WTC11 (cell line): ENCODE results near the gene GATM. TPM values are rescaled to one million over a fixed set of nuclear protein-coding genes. Genes with fewer than 3 reads are reported as not detected.

Source experiments
- ATAC-seq: fragments of 200-7000 bp; cut with Tn5 transposase; 2 replicates; pipeline ENCODE4 v1.10.0; 2021; ENCODE audit warnings: mild to moderate bottlenecking, moderate library complexity
- CTCF ChIA-PET: fragments of 300-600 bp; sonication (Branson Sonifier 250); formaldehyde crosslinking; loops from one replicate; lab custom pipeline; 2021; ENCODE audit warnings: antibody characterized with exemption; lab: Charles Lee
- POLR2A ChIA-PET: fragments of 350-600 bp; sonication (Branson Sonifier 250); formaldehyde crosslinking; loops from one replicate; lab custom pipeline; 2021; ENCODE audit warnings: antibody characterized with exemption; lab: Charles Lee
- DNase-seq: peaks from one replicate; pipeline ENCODE4 v3.0.0; 2021; ENCODE audit warnings: low spot score
- H3K27ac Mint-ChIP-seq: 2 replicates; pipeline ENCODE4 v1.8.0; 2021; ENCODE audit warnings: mixed read lengths
- H3K27me3 Mint-ChIP-seq: 2 replicates; pipeline ENCODE4 v1.8.0; 2021; ENCODE audit warnings: low read depth, mild to moderate bottlenecking, moderate library complexity, mixed read lengths
- H3K36me3 Mint-ChIP-seq: 2 replicates; pipeline ENCODE4 v1.8.0; 2021; ENCODE audit warnings: mixed read lengths
- H3K4me1 Mint-ChIP-seq: 2 replicates; pipeline ENCODE4 v1.8.0; 2022; ENCODE audit warnings: mixed read lengths
- H3K4me3 Mint-ChIP-seq: 2 replicates; pipeline ENCODE4 v1.8.0; 2021; ENCODE audit warnings: mild to moderate bottlenecking, moderate library complexity, mixed read lengths
- H3K9me3 Mint-ChIP-seq: 2 replicates; pipeline ENCODE4 v1.8.0; 2021; ENCODE audit warnings: mixed read lengths
- AFF4 ChIP-seq: sonication (generic); formaldehyde crosslinking; IDR thresholded peaks from 2 replicates; pipeline ENCODE4 v1.8.1; 2023; ENCODE audit warnings: mild to moderate bottlenecking, missing genetic modification reagents, borderline replicate concordance
- ATF1 ChIP-seq: sonication (generic); formaldehyde crosslinking; IDR thresholded peaks from 2 replicates; pipeline ENCODE4 v1.8.1; 2023; ENCODE audit warnings: mild to moderate bottlenecking, moderate library complexity, missing genetic modification reagents
- ATF3 ChIP-seq: sonication (generic); formaldehyde crosslinking; conservative IDR thresholded peaks from 2 replicates; pipeline ENCODE4 v1.8.1; 2022; ENCODE audit warnings: mild to moderate bottlenecking, missing genetic modification reagents
- EMX1 ChIP-seq: fragments of 250-450 bp; sonication (Bioruptor Pico); IDR thresholded peaks from 2 replicates; pipeline ENCODE4 v1.8.0; 2021; ENCODE audit warnings: mild to moderate bottlenecking
- ETV6 ChIP-seq: sonication (generic); formaldehyde crosslinking; IDR thresholded peaks from 2 replicates; pipeline ENCODE4 v1.8.1; 2022; ENCODE audit warnings: mild to moderate bottlenecking, missing genetic modification reagents
- FOXP1 ChIP-seq: sonication (generic); formaldehyde crosslinking; IDR thresholded peaks from 2 replicates; pipeline ENCODE4 v1.8.0; 2022; ENCODE audit warnings: missing genetic modification reagents, mild to moderate bottlenecking, moderate library complexity, borderline replicate concordance
- GRHL2 ChIP-seq: fragments of 250-450 bp; sonication (Bioruptor Pico); IDR thresholded peaks from 2 replicates; pipeline ENCODE4 v1.8.0; 2022; ENCODE audit warnings: mild to moderate bottlenecking, moderate library complexity; ENCODE audit not compliant: insufficient replicate concordance, severe bottlenecking
- IRF2 ChIP-seq: sonication (generic); formaldehyde crosslinking; IDR thresholded peaks from 2 replicates; pipeline ENCODE4 v1.8.0; 2022; ENCODE audit warnings: low read depth, missing genetic modification reagents, borderline replicate concordance
- JAZF1 ChIP-seq: fragments of 250-450 bp; sonication (Bioruptor Pico); IDR thresholded peaks from 2 replicates; pipeline ENCODE4 v1.9.0; 2021; ENCODE audit warnings: moderate library complexity, mild to moderate bottlenecking, inconsistent platforms
- NFE2L1 ChIP-seq: sonication (generic); formaldehyde crosslinking; IDR thresholded peaks from 2 replicates; pipeline ENCODE4 v1.8.1; 2023; ENCODE audit warnings: missing genetic modification reagents
- NR2C2 ChIP-seq: sonication (generic); formaldehyde crosslinking; IDR thresholded peaks from 2 replicates; pipeline ENCODE4 v1.8.0; 2022; ENCODE audit warnings: mild to moderate bottlenecking, missing genetic modification reagents
- RELA ChIP-seq: sonication (generic); formaldehyde crosslinking; IDR thresholded peaks from 2 replicates; pipeline ENCODE4 v1.8.1; 2022; ENCODE audit warnings: missing genetic modification reagents, mild to moderate bottlenecking, borderline replicate concordance
- RORB ChIP-seq: fragments of 250-450 bp; sonication (Bioruptor Pico); IDR thresholded peaks from 2 replicates; pipeline ENCODE4 v1.9.0; 2021; ENCODE audit warnings: mild to moderate bottlenecking
- SMAD3 ChIP-seq: sonication (generic); formaldehyde crosslinking; IDR thresholded peaks from 2 replicates; pipeline ENCODE4 v1.8.0; 2022; ENCODE audit warnings: missing genetic modification reagents, mild to moderate bottlenecking, borderline replicate concordance
- TCF7 ChIP-seq: sonication (generic); formaldehyde crosslinking; IDR thresholded peaks from 2 replicates; pipeline ENCODE4 v1.8.0; 2022; ENCODE audit warnings: mild to moderate bottlenecking, low read depth, missing genetic modification reagents, moderate library complexity
- TEAD1 ChIP-seq: sonication (generic); formaldehyde crosslinking; IDR thresholded peaks from 2 replicates; pipeline ENCODE4 v1.8.0; 2022; ENCODE audit warnings: mild to moderate bottlenecking, missing genetic modification reagents
- TEAD4 ChIP-seq: sonication (generic); formaldehyde crosslinking; IDR thresholded peaks from 2 replicates; pipeline ENCODE4 v1.8.0; 2022; ENCODE audit warnings: mild to moderate bottlenecking, missing genetic modification reagents
- ZNF219 ChIP-seq: sonication (generic); formaldehyde crosslinking; IDR thresholded peaks from 2 replicates; pipeline ENCODE4 v1.8.0; 2023; ENCODE audit warnings: missing genetic modification reagents, mild to moderate bottlenecking, borderline replicate concordance
- ZNF416 ChIP-seq: fragments of 250-450 bp; sonication (Bioruptor Pico); IDR thresholded peaks from 2 replicates; pipeline ENCODE4 v1.9.0; 2021; ENCODE audit warnings: mild to moderate bottlenecking, inconsistent platforms
- ZNF423 ChIP-seq: fragments of 250-450 bp; sonication (Bioruptor Pico); IDR thresholded peaks from 2 replicates; pipeline ENCODE4 v2.1.2; 2022; ENCODE audit warnings: mild to moderate bottlenecking, moderate library complexity
- total RNA-seq: library from RNA; stranded (reverse); gene quantifications from 3 replicates; pipeline ENCODE4 v1.2.3, GENCODE V29; 2021
- TF ChIP-seq, protein P1 (sequence below): fragments of 200-600 bp; IDR thresholded peaks from 2 replicates; pipeline ENCODE4 v1.8.0; 2022; ENCODE audit warnings: antibody characterized with exemption
- TF ChIP-seq, protein P2 (sequence below): sonication (generic); formaldehyde crosslinking; IDR thresholded peaks from 2 replicates; pipeline ENCODE4 v1.8.1; 2022; ENCODE audit warnings: low read depth, mild to moderate bottlenecking, moderate library complexity, missing genetic modification reagents, borderline replicate concordance
- TF ChIP-seq, protein P3 (sequence below): sonication (generic); formaldehyde crosslinking; IDR thresholded peaks from 2 replicates; pipeline ENCODE4 v1.8.0; 2022; ENCODE audit warnings: mild to moderate bottlenecking, missing genetic modification reagents

Gene GATM
- total RNA-seq, 1 experiment from 2014 or later, result 10.1 TPM

GRCh38 chr15:45399381-45400212 is 21.3 kb upstream of the GATM start:
- no peak for DNase-seq
- Mint-ChIP-seq H3K27ac (no peak overlapping the region), H3K4me1 (peaks cover 18% of the 10 kb centered on the region), H3K36me3 (no peaks in the 10 kb centered on the region), H3K27me3 (peaks cover 35% of the 10 kb centered on the region), H3K4me3 (no peak overlapping the region), H3K9me3 (no peaks in the 10 kb centered on the region)
- POLR2A ChIA-PET, result no interaction called here
- TF ChIP-seq ATF3, result no peak
- TF ChIP-seq JAZF1 (CRISPR knock-in tag), result no peak
- TF ChIP-seq, protein P1, sequence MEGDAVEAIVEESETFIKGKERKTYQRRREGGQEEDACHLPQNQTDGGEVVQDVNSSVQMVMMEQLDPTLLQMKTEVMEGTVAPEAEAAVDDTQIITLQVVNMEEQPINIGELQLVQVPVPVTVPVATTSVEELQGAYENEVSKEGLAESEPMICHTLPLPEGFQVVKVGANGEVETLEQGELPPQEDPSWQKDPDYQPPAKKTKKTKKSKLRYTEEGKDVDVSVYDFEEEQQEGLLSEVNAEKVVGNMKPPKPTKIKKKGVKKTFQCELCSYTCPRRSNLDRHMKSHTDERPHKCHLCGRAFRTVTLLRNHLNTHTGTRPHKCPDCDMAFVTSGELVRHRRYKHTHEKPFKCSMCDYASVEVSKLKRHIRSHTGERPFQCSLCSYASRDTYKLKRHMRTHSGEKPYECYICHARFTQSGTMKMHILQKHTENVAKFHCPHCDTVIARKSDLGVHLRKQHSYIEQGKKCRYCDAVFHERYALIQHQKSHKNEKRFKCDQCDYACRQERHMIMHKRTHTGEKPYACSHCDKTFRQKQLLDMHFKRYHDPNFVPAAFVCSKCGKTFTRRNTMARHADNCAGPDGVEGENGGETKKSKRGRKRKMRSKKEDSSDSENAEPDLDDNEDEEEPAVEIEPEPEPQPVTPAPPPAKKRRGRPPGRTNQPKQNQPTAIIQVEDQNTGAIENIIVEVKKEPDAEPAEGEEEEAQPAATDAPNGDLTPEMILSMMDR, result peak; percentile 31; the same call in 1 of the 2 replicates
- TF ChIP-seq ATF1 (CRISPR knock-in tag), result no peak
- CTCF ChIA-PET, result interaction anchor here (0.8 to 5.2 kb wide), 11 partner anchors 15 to 282 kb away, joined by 3 to 48 read pairs (median 4); no protein-coding TSS in a partner anchor
- peak; percentile 7; the same call in 1 of the 2 replicates for ATAC-seq

DNA sequence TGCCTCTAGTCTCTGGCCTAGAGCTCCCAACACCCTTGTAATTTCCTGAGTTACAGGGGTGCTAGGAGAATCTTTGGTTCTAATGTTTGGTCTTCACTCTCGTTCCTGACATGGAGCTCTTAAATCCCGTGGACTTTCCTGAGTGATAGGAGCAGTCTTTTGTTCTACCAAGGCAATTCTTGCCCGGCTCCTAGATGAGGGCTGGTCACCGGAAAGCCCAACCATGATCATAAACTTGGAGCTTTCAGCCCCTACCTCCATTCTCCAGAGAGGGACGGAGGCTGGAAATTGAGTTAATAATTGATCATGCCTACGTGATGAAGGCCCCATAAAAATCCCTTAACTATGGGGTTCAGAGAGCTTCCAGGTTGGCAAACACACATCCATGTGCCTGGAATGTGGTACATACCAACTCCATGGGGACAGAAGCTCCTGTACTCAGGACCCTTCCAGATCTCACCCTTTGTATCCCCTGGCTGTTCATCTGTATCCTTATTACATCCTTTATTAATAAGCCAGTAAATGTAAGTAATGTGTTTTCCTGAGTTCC is 18.8 kb upstream of the GATM start:
- POLR2A ChIA-PET, result no interaction called here
- ATAC-seq, result no peak
- CTCF ChIA-PET, result interaction anchor here (0.9 to 1.4 kb wide), 2 partner anchors 82 to 234 kb away, joined by 3 to 5 read pairs; no protein-coding TSS in a partner anchor

More for the DNA sequence above, 18.8 kb upstream of the GATM start:
- H3K27ac Mint-ChIP-seq, result no peak overlapping the region
- DNase-seq, result no peak
- H3K36me3 Mint-ChIP-seq, result no peaks in the 10 kb centered on the region
- no peaks in the 10 kb centered on the region for H3K9me3 Mint-ChIP-seq
- H3K4me3 Mint-ChIP-seq, result no peak overlapping the region
- H3K4me1 Mint-ChIP-seq, result peaks cover 8% of the 10 kb centered on the region; the same call in 1 of the 2 replicates
- TF ChIP-seq NR2C2 (CRISPR knock-in tag), result no peak
- TF ChIP-seq TEAD4 (CRISPR knock-in tag), result no peak
- no peak for TF ChIP-seq RORB (CRISPR knock-in tag)
- no peak for TF ChIP-seq GRHL2 (CRISPR knock-in tag)
- TF ChIP-seq FOXP1 (CRISPR knock-in tag), result no peak
- TF ChIP-seq ZNF423 (CRISPR knock-in tag), result no peak
- TF ChIP-seq, protein P2, sequence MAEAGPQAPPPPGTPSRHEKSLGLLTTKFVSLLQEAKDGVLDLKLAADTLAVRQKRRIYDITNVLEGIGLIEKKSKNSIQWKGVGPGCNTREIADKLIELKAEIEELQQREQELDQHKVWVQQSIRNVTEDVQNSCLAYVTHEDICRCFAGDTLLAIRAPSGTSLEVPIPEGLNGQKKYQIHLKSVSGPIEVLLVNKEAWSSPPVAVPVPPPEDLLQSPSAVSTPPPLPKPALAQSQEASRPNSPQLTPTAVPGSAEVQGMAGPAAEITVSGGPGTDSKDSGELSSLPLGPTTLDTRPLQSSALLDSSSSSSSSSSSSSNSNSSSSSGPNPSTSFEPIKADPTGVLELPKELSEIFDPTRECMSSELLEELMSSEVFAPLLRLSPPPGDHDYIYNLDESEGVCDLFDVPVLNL, result no peak
- TF ChIP-seq TEAD1 (CRISPR knock-in tag), result no peak
- no peak for TF ChIP-seq IRF2 (CRISPR knock-in tag)
- TF ChIP-seq AFF4 (CRISPR knock-in tag), result no peak
- TF ChIP-seq SMAD3 (CRISPR knock-in tag), result no peak
- TF ChIP-seq ZNF416, result no peak
- TF ChIP-seq ETV6 (CRISPR knock-in tag), result no peak
- TF ChIP-seq TCF7 (CRISPR knock-in tag), result no peak
- TF ChIP-seq, protein P3, sequence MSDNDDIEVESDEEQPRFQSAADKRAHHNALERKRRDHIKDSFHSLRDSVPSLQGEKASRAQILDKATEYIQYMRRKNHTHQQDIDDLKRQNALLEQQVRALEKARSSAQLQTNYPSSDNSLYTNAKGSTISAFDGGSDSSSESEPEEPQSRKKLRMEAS (CRISPR knock-in tag), result no peak
- no peak for TF ChIP-seq NFE2L1
- TF ChIP-seq RELA (CRISPR knock-in tag), result no peak
- no peak for TF ChIP-seq EMX1 (CRISPR knock-in tag)
- TF ChIP-seq ZNF219 (CRISPR knock-in tag), result no peak
- H3K27me3 Mint-ChIP-seq, result peaks cover 51% of the 10 kb centered on the region
